KG1 (cell line): ENCODE data around the gene GGTLC2.
"Not testable (repeated sequence)": the region's sequence is repeated elsewhere in the genome, so short reads cannot be mapped to it uniquely, and the experiment has no call there.

ENCODE experiments used
- DNase-seq: peaks from one replicate; lab custom pipeline; 2025; lab: John Stamatoyannopoulos, UW

The GGTLC2 gene

GRCh38 chr22:22638313-22638712 lies 6.1 kb upstream of the GGTLC2 start:
- not testable (repeated sequence) for DNase-seq

- DNase-seq = not testable (repeated sequence)
These were observed 2.2 kb upstream of the GGTLC2 start for GRCh38 chr22:22642255-22642654.

- not testable (repeated sequence) for DNase-seq
These were observed 1.6 kb downstream of the GGTLC2 start for GRCh38 chr22:22645969-22646368.

- not testable (repeated sequence) for DNase-seq
These were observed 3.5 kb downstream of the GGTLC2 start for GRCh38 chr22:22647952-22648351.

DNA sequence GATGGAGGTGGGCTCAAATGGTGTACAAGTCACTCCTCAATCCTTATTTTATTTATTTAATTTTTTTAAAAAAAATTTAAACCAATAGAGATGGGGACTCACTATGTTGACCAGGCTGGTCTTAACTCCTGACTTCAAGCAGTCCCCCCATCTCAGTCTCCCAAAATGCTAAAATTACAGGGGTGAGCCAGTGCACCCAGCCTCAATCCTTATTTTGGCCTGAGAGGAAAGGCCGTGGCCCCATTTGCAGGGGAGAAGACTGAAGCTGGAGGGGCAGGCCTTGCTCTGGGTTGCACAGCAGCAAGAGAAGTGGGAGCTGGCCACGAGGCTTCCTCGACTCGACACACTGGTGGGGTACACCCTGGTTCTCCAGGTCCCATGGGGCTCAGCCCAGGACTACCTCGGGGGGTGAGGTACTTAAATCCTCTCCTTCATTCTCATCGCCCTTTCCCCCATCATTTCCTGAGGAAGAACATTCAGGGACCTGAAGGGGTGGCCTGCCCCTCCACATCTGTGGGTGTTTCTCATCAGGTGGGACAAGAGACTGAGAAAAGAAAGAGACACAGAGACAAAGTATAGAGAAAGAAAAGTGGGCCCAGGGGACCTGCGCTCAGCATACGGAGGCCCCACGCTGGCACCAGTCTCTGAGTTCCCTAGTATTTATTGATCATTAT lies 4.6 kb downstream of the GGTLC2 start:
- not testable (repeated sequence) for DNase-seq

GRCh38 chr22:22649761-22650160 lies 5.3 kb downstream of the GGTLC2 start:
- DNase-seq = not testable (repeated sequence)

- not testable (repeated sequence) for DNase-seq
These were observed 6.0 kb downstream of the GGTLC2 start for GRCh38 chr22:22650398-22650797.

GRCh38 chr22:22650803-22651515 lies 6.5 kb downstream of the GGTLC2 start:
- DNase-seq = not testable (repeated sequence)

DNA sequence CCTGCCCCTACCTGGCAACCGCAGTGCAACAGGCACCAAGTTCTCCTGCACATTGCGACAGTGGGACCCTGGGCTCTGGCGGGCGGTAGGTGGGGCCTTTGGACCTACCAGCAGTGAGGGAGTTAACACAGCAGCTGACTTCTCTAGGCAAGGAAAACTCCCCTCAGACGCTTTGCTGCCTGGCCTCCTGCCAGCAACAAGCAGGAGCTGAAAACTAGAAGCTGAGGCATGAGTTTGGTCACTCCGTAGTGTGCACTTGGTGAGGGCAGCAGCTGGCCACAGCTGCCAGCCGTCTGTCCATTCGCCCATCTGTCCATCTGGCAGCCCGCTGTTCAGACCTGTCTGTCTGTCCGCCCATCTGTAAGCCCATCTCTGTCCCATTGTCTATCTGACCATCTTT lies 7.2 kb downstream of the GGTLC2 start:
- DNase-seq = not testable (repeated sequence)

DNA sequence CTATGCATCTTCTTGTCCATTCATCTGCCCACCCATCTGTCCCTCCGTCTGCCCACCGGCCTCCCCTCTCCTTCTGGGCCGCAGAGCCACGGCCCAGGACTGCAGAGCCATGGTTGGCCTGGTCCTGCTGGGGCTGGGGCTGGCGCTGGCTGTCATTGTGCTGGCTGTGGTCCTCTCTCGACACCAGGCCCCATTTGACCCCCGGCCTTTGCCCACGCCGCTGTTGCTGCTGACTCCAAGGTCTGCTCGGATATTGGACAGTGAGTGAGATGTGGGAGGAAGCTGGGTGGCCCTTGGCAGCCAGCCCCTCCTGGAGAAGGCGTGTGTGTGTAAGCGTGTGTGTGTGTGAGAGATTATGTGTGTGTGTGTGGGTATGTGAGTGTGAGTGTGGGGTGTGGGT lies 7.7 kb downstream of the GGTLC2 start:
- not testable (repeated sequence) for DNase-seq

DNA sequence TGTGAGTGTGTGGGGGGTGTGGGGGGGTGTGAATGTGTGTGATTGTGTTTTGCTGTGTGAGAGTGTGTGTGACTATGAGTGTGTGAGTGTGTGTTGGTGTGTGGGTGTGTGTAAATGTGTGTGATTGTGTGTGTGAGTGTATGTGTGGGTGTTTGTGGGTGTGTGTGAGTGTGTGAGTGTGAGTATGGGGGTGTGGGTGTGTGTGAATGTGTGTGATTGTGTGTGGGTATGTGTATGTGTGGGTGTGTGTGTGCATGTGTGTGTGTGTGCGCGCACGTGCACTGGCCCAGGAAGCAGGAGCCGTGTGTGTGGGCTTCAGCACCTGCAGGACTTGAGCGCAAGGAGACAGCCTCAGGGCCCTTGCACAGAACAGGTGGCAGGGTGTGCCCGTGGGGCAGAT lies 8.2 kb downstream of the GGTLC2 start:
- DNase-seq = not testable (repeated sequence)

DNA sequence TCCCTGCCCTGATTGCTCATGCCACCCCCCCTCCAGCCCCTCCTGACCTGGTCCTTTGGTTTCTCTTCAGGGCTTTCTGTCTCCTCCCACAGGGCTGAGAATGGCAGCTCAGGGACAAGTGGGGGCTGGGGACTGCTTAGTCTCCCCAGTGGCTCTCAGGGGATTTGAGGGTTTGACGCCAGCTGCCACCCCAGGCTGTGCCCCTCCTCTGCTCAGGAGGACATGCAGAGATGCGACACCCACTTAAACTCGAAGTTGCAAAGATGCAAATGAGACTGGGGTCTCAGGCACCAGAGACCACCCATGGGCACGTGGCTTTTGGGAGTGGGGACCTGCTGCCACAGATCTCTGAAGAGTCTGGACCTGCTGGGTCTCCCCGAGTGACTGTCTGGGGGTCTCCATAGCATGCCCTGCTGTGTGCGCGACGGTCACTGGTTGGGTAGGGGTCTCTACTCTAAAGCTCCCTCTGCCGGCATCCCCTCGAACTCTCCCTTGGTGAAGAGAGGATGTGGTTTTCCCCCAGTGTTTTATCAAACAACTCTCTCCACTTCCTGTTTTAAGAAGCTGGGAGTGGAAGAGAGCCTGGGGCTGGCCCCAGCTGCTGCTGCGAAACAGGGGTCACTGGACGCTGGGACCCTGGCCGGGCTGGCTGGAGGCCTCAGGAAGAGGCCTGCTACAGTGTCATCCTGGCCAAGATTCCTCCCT lies 9.4 kb downstream of the GGTLC2 start:
- not testable (repeated sequence) for DNase-seq

GRCh38 chr22:22655452-22656290 lies 11.3 kb downstream of the GGTLC2 start:
- DNase-seq = no peak

DNA sequence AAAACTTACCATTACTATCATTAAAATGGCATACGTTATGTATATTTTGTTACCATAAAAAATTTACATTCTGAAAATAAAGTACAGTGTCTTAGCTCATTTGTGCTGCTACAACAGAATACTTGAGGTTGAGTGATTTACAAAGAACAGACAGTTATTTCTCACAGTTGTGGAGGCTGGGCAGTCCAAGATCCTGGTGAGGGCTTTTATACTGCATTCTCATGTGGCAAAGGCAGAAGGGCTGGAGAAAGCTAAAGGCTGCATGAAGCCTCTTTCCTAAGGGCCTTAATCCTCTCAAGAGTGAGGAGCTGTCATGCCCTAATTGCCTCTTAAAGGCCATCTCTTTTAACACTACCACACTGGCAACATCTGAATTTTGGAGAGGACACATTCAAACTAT lies 13.3 kb downstream of the GGTLC2 start:
- DNase-seq = no peak

DNA sequence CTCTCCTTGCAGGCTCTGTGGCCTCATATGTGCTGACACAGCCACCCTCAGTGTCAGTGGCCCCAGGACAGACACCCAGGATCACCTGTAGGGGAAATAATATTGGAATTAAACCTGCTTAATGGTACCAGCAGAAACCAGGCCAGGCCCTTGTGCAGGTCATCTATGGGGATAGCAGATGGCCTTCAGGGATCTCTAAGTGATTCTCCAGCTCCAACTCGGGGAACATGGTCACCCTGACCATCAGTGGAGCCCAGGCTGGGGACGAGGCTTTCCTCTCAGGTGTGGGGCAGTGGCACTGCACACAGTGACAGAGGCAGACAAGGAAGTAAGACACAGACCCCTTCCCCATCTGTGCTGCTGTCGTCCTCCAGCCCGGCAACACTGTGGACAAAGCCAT lies 16.9 kb downstream of the GGTLC2 start:
- DNase-seq = no peak

GRCh38 chr22:22662095-22662494 lies 17.7 kb downstream of the GGTLC2 start:
- no peak for DNase-seq

- no peak for DNase-seq
These were observed 19.7 kb downstream of the GGTLC2 start for GRCh38 chr22:22663861-22664800.

DNA sequence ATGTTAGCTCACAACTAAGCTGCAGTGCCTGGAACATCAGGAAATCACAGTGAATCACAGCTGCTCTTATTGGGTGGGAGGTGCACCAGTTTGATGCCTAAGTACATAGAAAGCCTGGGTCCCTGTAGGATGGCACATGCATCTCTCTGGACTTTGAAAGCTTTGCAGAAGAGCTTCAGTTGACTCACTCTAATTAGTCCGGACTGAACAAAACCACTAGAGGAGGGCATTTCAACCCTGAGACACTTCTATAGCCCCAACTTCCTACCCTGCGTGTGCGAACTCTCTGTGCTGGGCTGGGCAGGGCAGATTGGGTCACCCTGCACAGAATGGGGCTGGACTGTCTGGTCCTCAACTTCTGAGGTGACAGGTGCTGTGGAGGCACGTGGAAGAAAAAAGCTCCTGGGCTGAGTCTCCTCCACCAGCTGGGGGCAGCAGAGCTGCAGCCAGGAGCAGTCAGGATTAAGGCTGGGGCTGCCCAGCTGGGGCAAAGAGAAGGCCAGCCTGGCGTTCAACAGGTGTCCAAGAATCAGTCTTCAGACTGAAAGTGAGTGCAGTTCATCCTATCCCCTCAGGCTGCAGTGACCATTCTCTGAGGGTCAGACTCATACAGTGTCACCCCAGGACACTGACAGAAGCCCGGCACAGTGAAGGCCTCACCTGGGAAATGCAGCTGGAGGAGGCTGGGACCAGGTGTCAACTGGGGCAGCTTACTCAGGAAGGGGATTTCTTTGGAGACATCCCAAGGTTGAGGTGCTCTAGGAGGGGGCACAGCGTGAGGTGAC lies 22.1 kb downstream of the GGTLC2 start:
- no peak for DNase-seq

DNA sequence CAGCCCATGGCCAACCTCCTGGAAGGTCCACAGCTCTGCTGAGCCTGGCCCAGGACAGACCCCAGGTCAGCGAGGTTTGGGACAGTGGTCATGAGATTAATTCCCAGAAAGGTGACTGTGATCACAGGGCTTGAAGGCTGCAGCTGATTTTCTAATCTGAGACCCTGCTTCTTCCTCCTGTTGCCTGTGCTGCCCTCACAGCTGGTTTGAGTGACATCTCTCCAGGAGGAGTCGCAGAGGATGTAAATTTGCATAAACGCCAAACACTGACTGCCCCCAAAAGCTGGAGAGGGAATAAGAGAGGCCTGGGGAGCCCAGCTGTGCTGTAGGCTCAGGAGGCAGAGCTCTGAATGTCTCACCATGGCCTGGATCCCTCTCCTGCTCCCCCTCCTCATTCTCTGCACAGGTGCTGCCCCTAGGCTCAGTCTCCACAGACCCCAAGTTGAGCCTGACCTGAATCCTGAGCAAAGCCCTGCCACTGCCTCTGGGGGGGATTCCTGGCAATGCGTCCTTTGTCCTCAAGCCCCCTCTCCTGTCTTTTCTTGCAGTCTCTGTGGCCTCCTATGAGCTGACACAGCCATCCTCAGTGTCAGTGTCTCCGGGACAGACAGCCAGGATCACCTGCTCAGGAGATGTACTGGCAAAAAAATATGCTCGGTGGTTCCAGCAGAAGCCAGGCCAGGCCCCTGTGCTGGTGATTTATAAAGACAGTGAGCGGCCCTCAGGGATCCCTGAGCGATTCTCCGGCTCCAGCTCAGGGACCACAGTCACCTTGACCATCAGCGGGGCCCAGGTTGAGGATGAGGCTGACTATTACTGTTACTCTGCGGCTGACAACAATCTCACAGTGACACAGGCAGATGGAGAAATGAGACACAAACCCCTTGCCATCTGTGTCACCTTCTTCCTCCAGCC lies 23.8 kb downstream of the GGTLC2 start:
- no peak for DNase-seq
